SU-DHL-6 (cell line): ENCODE results near the gene RAB6B.
"Not testable (repeated sequence)": the region's sequence is repeated elsewhere in the genome, so short reads cannot be mapped to it uniquely, and the experiment has no call there.

Source experiments
- CTCF ChIP-seq: fragments of 200-600 bp; sonication (generic); IDR thresholded peaks from one replicate; pipeline ENCODE4 v1.5.1; 2017; ENCODE audit warnings: antibody characterized with exemption, mild to moderate bottlenecking, low read length, moderate library complexity; ENCODE audit not compliant: insufficient read depth, poor library complexity, severe bottlenecking
- EZH2phosphoT487 ChIP-seq: fragments of 200-600 bp; sonication (generic), shearing (Covaris generic); conservative IDR thresholded peaks from 2 replicates; pipeline ENCODE4 v1.6.1; 2018; ENCODE audit warnings: mild to moderate bottlenecking, antibody characterized with exemption, low read length, moderate library complexity, mixed read lengths

DNA sequence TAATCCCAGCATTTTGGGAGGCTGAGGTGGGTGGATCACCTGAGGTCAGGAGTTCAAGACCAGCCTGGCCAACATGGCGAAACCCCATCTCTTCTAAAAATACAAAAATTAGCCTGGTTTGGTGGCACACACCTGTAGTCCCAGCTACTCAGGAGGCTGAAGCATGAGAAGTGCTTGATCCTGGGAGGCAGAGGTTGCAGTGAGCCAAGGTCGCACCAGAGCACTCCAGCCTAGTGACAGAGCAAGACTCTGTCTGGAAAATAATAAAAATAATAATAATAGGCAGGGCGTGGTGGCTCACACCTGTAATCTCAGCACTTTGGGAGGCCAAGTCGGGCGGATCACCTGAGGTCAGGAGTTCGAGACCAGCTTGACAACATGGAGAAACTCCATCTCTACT lies 114.9 kb downstream of the RAB6B start:
- not testable (repeated sequence) for TF ChIP-seq CTCF, EZH2phosphoT487
